Memory B cell (primary cell): Measurements from ENCODE around the gene LARP4.
"Not testable (repeated sequence)": the region's sequence is repeated elsewhere in the genome, so short reads cannot be mapped to it uniquely, and the experiment has no call there.

Experiments used
- ATAC-seq: fragments of 150-1000 bp; cut with Tn5 transposase; 2 replicates; pipeline ENCODE4 v1.10.0; 2021; ENCODE audit warnings: low read depth, mild to moderate bottlenecking, moderate library complexity
- DNase-seq, 2 donors: peaks; one replicate each; pipeline ENCODE4 v3.0.0; 2022; ENCODE audit warnings: low spot score in 2 of 2
- H3K27ac Mint-ChIP-seq: one replicate; pipeline ENCODE4 v1.8.0; 2022; ENCODE audit warnings: mild to moderate bottlenecking, moderate library complexity, mixed read lengths
- H3K27me3 Mint-ChIP-seq: one replicate; pipeline ENCODE4 v1.8.0; 2022; ENCODE audit warnings: mixed read lengths
- H3K36me3 Mint-ChIP-seq: one replicate; pipeline ENCODE4 v1.8.0; 2022; ENCODE audit warnings: mild to moderate bottlenecking, mixed read lengths
- H3K4me1 Mint-ChIP-seq: one replicate; pipeline ENCODE4 v1.8.0; 2022; ENCODE audit warnings: mixed read lengths
- H3K4me3 Mint-ChIP-seq: one replicate; pipeline ENCODE4 v1.8.0; 2022; ENCODE audit warnings: mild to moderate bottlenecking, moderate library complexity, mixed read lengths
- H3K9me3 Mint-ChIP-seq: one replicate; pipeline ENCODE4 v1.8.0; 2022; ENCODE audit warnings: mixed read lengths

The LARP4 gene

GRCh38 chr12:50400638-50401499 lies at the start of gene LARP4:
Gene LARP4 (plus strand): TSS chr12:50400885. CDS start chr12:50401011, 126 bp downstream.
- Mint-ChIP-seq H3K36me3 (peaks cover 5% of the 10 kb centered on the region), H3K4me3 (peak within 1 kb of the TSS; percentile 91), H3K27ac (peak within 1 kb of the TSS; percentile 88), H3K27me3 (peaks cover 4% of the 10 kb centered on the region), H3K4me1 (peaks cover 13% of the 10 kb centered on the region), H3K9me3 (peaks cover 2% of the 10 kb centered on the region)
- ATAC-seq (peak; percentile 92), DNase-seq (peak; percentile 78 to 83)

GRCh38 chr12:50351120-50352043 lies 49.3 kb upstream of the LARP4 start:
- Mint-ChIP-seq H3K27ac (no peak overlapping the region), H3K36me3 (no peaks in the 10 kb centered on the region), H3K4me1 (no peaks in the 10 kb centered on the region), H3K4me3 (no peak overlapping the region), H3K9me3 (no peaks in the 10 kb centered on the region), H3K27me3 (no peaks in the 10 kb centered on the region)
- no peak for ATAC-seq
- DNase-seq = no peak

- no peak for ATAC-seq
- H3K27me3 Mint-ChIP-seq = no peaks in the 10 kb centered on the region
- H3K27ac Mint-ChIP-seq = no peak overlapping the region
These were observed 47.3 kb upstream of the LARP4 start for GRCh38 chr12:50353404-50353803.

DNA sequence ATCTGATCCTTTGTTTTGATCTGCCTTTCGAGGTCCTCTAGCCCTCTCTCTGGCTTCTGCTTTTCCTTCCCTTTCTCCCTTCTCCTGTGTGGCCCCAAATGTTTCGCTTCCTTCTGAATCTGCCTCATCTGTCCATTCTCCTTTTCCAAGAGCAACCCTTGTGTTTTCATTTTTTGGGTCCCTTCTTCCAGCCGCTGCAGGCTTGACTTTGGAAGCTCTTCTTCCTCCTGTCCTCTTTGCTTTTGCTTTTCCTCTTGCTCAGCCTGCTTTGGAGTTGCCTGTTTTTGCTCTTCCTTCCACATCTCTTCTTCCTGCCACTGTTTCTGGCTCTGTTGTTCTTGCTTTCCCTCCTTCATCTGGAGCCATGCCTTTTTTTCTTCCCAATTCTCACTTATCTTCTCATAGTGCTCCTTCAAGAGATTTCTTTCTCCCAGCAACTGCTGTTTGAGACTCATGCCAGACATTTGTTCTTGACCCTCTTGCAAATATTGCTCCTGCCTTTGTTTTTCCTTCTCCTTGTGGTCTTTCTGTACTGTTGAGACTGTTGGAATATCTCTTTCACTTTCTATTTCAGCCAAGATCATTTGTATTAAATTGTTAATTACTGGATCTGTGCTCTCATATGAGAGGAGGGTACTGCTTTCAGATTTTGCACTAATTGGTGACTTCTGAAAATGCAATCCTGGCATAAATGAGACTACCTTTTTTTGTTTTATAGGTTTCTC lies 46.7 kb upstream of the LARP4 start:
- ATAC-seq = no peak
- Mint-ChIP-seq H3K36me3 (no peaks in the 10 kb centered on the region), H3K27me3 (no peaks in the 10 kb centered on the region), H3K27ac (no peak overlapping the region), H3K4me1 (no peaks in the 10 kb centered on the region), H3K4me3 (no peak overlapping the region), H3K9me3 (no peaks in the 10 kb centered on the region)
- no peak for DNase-seq

More at GRCh38 chr12:50353404-50353803, 47.3 kb upstream of the LARP4 start:
- Mint-ChIP-seq H3K36me3 (no peaks in the 10 kb centered on the region), H3K4me3 (no peak overlapping the region), H3K9me3 (no peaks in the 10 kb centered on the region), H3K4me1 (no peaks in the 10 kb centered on the region)
- DNase-seq = no peak

DNA sequence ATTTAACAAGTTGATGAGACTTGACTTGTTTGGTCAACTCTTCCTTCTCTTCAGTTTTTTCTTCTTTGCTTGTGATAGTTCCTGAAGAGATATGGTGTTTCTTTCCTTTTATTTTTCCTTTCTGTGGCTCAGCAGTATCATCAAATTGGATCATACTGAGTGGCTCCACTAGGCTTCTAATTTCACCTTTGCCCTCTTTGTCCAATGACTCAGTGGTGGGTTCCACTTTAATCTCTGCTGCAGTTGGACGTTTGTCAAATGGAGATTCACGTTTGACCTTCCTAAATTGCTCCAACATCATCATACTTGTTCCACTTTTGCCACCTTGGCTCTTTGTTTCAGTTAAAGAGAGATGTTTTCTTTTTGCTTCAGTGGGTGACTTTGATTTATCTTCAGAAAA lies 45.8 kb upstream of the LARP4 start:
- no peak for DNase-seq
- ATAC-seq = no peak
- Mint-ChIP-seq H3K27ac (no peak overlapping the region), H3K27me3 (peaks cover 2% of the 10 kb centered on the region), H3K4me1 (no peaks in the 10 kb centered on the region), H3K4me3 (no peak overlapping the region), H3K36me3 (no peaks in the 10 kb centered on the region), H3K9me3 (no peaks in the 10 kb centered on the region)

GRCh38 chr12:50355365-50355764 lies 45.3 kb upstream of the LARP4 start:
- ATAC-seq = no peak
- Mint-ChIP-seq H3K4me3 (no peak overlapping the region), H3K4me1 (no peaks in the 10 kb centered on the region), H3K36me3 (no peaks in the 10 kb centered on the region), H3K27ac (no peak overlapping the region), H3K27me3 (peaks cover 2% of the 10 kb centered on the region), H3K9me3 (no peaks in the 10 kb centered on the region)
- no peak for DNase-seq

GRCh38 chr12:50362671-50363070 lies 38.0 kb upstream of the LARP4 start:
- Mint-ChIP-seq H3K4me3 (no peak overlapping the region), H3K9me3 (no peaks in the 10 kb centered on the region), H3K27me3 (peaks cover 9% of the 10 kb centered on the region), H3K4me1 (no peaks in the 10 kb centered on the region), H3K27ac (no peak overlapping the region), H3K36me3 (no peaks in the 10 kb centered on the region)
- ATAC-seq (no peak), DNase-seq (no peak)

- no peak overlapping the region for H3K4me3 Mint-ChIP-seq
- H3K4me1 Mint-ChIP-seq = no peaks in the 10 kb centered on the region
- H3K27me3 Mint-ChIP-seq = peaks cover 9% of the 10 kb centered on the region
- no peaks in the 10 kb centered on the region for H3K36me3 Mint-ChIP-seq
- ATAC-seq (no peak), DNase-seq (no peak)
- no peaks in the 10 kb centered on the region for H3K9me3 Mint-ChIP-seq
- no peak overlapping the region for H3K27ac Mint-ChIP-seq
These were observed 37.5 kb upstream of the LARP4 start for GRCh38 chr12:50363141-50363540.

GRCh38 chr12:50365709-50366406 lies 34.8 kb upstream of the LARP4 start:
- Mint-ChIP-seq H3K27ac (no peak overlapping the region), H3K4me3 (no peak overlapping the region)

GRCh38 chr12:50370672-50371071 lies 30.0 kb upstream of the LARP4 start:
- not testable (repeated sequence) for ATAC-seq

More at GRCh38 chr12:50365709-50366406, 34.8 kb upstream of the LARP4 start:
- H3K27me3 Mint-ChIP-seq = peaks cover 7% of the 10 kb centered on the region
- H3K4me1 Mint-ChIP-seq = no peaks in the 10 kb centered on the region
- H3K9me3 Mint-ChIP-seq = no peaks in the 10 kb centered on the region
- ATAC-seq (no peak), DNase-seq (no peak)
- no peaks in the 10 kb centered on the region for H3K36me3 Mint-ChIP-seq

DNA sequence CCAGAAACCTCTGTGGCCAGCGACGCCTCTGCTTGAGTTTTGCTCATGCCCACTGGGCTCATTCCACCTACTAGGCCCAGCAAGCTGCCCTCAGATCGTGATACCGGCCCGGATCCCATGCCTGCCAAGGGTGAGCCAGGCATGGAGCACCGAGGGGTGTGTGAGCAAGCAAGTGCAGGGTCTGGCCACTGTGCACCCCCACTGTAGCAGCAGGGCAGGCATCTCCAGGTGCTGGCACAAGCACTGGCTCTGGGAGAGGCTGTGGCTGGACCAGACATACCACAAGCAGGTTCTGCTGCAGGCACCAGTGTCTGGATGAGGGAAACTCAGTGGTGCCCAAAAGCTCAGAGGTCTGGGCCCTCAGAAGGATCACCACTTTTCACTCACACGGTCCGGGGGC lies 24.9 kb upstream of the LARP4 start:
- H3K4me1 Mint-ChIP-seq = no peaks in the 10 kb centered on the region
- ATAC-seq (no peak), DNase-seq (no peak)
- no peaks in the 10 kb centered on the region for H3K36me3 Mint-ChIP-seq
- no peaks in the 10 kb centered on the region for H3K27me3 Mint-ChIP-seq
- no peaks in the 10 kb centered on the region for H3K9me3 Mint-ChIP-seq
- no peak overlapping the region for H3K4me3 Mint-ChIP-seq
- no peak overlapping the region for H3K27ac Mint-ChIP-seq

More at GRCh38 chr12:50370672-50371071, 30.0 kb upstream of the LARP4 start:
- H3K27me3 Mint-ChIP-seq, H3K9me3 Mint-ChIP-seq, H3K4me3 Mint-ChIP-seq, H3K36me3 Mint-ChIP-seq, H3K4me1 Mint-ChIP-seq, H3K27ac Mint-ChIP-seq, DNase-seq: not testable (repeated sequence)

DNA sequence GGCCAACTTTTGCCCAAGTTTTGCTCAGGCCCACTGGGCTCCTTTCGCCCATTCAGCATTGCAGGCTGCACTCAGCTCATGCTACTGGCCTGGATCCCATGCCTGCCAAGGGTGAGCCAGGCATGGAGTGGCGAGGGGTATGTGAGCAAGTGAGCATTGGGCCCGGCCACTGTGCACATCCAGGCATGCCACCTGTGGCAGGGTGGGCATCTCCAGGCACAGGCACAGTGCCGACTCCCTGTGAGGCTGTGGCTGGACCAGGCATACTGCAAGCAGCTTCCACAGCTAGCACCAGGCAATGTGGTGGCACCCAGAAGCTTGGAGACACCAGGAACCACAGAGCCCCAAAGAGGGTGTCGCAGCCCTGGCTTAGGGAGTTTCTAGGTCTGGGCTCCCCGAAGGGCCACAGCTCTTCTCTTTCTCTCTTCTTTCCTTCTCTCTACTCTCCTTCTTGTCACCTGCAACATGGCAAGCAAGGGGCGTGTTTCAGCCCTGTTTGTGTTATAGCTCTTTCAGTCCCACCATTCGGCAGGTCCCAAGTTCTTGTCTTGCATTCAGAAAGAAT lies 19.8 kb upstream of the LARP4 start:
- H3K27me3 Mint-ChIP-seq = no peaks in the 10 kb centered on the region
- ATAC-seq = no peak
- peaks cover 3% of the 10 kb centered on the region for H3K4me1 Mint-ChIP-seq
- DNase-seq = no peak
- H3K27ac Mint-ChIP-seq = no peak overlapping the region
- no peaks in the 10 kb centered on the region for H3K9me3 Mint-ChIP-seq
- no peaks in the 10 kb centered on the region for H3K36me3 Mint-ChIP-seq
- no peak overlapping the region for H3K4me3 Mint-ChIP-seq

- no peak overlapping the region for H3K4me3 Mint-ChIP-seq
- H3K27ac Mint-ChIP-seq = no peak overlapping the region
- ATAC-seq (no peak), DNase-seq (no peak)
- H3K4me1 Mint-ChIP-seq = peaks cover 7% of the 10 kb centered on the region
- no peaks in the 10 kb centered on the region for H3K36me3 Mint-ChIP-seq
- no peaks in the 10 kb centered on the region for H3K27me3 Mint-ChIP-seq
- H3K9me3 Mint-ChIP-seq = no peaks in the 10 kb centered on the region
These were observed 13.2 kb upstream of the LARP4 start for GRCh38 chr12:50387487-50387886.
